Hepatocyte (in vitro differentiated cells): ENCODE measurements around the gene DNAI7.

Experiments used
- EZH2 ChIP-seq: fragments of 200-600 bp; sonication (generic); IDR thresholded peaks from 2 replicates; pipeline ENCODE4 v1.6.1; 2016; ENCODE audit warnings: antibody characterized with exemption, mild to moderate bottlenecking, borderline replicate concordance
- EZH2phosphoT487 ChIP-seq: fragments of 200-600 bp; sonication (generic); IDR thresholded peaks from one replicate; pipeline ENCODE4 v1.6.1; 2018; ENCODE audit warnings: antibody characterized with exemption, mild to moderate bottlenecking, low read depth, moderate library complexity; ENCODE audit not compliant: unreplicated experiment, severe bottlenecking
- TF ChIP-seq, protein P1 (sequence below): fragments of 200-600 bp; sonication (generic); IDR thresholded peaks from 2 replicates; pipeline ENCODE4 v1.5.1; 2016; ENCODE audit warnings: antibody characterized with exemption, mild to moderate bottlenecking; ENCODE audit not compliant: poor library complexity

- TF ChIP-seq, protein P1, sequence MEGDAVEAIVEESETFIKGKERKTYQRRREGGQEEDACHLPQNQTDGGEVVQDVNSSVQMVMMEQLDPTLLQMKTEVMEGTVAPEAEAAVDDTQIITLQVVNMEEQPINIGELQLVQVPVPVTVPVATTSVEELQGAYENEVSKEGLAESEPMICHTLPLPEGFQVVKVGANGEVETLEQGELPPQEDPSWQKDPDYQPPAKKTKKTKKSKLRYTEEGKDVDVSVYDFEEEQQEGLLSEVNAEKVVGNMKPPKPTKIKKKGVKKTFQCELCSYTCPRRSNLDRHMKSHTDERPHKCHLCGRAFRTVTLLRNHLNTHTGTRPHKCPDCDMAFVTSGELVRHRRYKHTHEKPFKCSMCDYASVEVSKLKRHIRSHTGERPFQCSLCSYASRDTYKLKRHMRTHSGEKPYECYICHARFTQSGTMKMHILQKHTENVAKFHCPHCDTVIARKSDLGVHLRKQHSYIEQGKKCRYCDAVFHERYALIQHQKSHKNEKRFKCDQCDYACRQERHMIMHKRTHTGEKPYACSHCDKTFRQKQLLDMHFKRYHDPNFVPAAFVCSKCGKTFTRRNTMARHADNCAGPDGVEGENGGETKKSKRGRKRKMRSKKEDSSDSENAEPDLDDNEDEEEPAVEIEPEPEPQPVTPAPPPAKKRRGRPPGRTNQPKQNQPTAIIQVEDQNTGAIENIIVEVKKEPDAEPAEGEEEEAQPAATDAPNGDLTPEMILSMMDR = no peak
- TF ChIP-seq EZH2 (no peak), EZH2phosphoT487 (no peak)
These were observed 125.7 kb downstream of the DNAI7 start for GRCh38 chr12:25069224-25069623.
